Keratinocyte (primary cell): ENCODE measurements around the gene CSNK1D.

Source experiments
- EZH2 ChIP-seq: IDR thresholded peaks from one replicate; pipeline ENCODE4 v1.6.1; 2012; ENCODE audit warnings: inconsistent platforms, mild to moderate bottlenecking, low read length, moderate library complexity
- TF ChIP-seq, protein P1 (sequence below), 3 experiments: IDR thresholded peaks in 1 of 3; conservative IDR thresholded peaks in 1 of 3; optimal IDR thresholded peaks in 1 of 3; 2 replicates in 2 of 3; 3 replicates in 1 of 3; pipeline versions ENCODE3 to v1.5.1; 2011; ENCODE audit warnings: low read length in 3 of 3, mild to moderate bottlenecking in 3 of 3, moderate library complexity in 2 of 3, control low read depth in 1 of 3, inconsistent platforms in 1 of 3; ENCODE audit not compliant: insufficient read depth in 2 of 3; ENCODE audit errors: extremely low read depth in 1 of 3

GRCh38 chr17:82281076-82281475 is 7.6 kb upstream of the CSNK1D start:
- TF ChIP-seq, protein P1, sequence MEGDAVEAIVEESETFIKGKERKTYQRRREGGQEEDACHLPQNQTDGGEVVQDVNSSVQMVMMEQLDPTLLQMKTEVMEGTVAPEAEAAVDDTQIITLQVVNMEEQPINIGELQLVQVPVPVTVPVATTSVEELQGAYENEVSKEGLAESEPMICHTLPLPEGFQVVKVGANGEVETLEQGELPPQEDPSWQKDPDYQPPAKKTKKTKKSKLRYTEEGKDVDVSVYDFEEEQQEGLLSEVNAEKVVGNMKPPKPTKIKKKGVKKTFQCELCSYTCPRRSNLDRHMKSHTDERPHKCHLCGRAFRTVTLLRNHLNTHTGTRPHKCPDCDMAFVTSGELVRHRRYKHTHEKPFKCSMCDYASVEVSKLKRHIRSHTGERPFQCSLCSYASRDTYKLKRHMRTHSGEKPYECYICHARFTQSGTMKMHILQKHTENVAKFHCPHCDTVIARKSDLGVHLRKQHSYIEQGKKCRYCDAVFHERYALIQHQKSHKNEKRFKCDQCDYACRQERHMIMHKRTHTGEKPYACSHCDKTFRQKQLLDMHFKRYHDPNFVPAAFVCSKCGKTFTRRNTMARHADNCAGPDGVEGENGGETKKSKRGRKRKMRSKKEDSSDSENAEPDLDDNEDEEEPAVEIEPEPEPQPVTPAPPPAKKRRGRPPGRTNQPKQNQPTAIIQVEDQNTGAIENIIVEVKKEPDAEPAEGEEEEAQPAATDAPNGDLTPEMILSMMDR (optimal IDR thresholded peaks at IDR 0.05 in 1 of 3, IDR thresholded peaks at IDR 0.05 in 1 of 3, conservative IDR thresholded peaks at IDR 0.05 in 1 of 3; ENCODE audit: extremely low read depth in 1 of 3, insufficient read depth in 2 of 3, low read length in 3 of 3) = no peak
- no peak for TF ChIP-seq EZH2
